ENCODE data around the gene CTSZ.
"Not testable (repeated sequence)": the region's sequence is repeated elsewhere in the genome, so short reads cannot be mapped to it uniquely, and the experiment has no call there.

CTSZ gene

DNA sequence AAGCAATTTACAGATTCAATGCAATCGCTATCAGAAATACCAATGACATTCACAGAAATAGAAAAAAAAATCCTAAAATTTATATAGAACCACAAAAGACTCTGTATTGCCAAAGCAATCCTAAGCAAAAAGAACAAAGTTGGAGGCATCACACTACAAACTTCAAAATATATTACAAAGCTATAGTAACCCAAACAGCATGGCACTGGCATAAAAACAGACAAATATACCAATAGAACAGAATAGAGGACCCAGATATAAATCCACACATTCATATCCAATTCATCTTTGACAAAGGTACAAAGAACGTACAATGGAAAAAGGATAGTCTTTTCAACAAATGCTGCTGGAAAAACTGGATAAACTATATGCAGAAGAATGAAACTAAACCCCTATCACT is 37.6 kb downstream of the CTSZ start:
- no peaks in the 10 kb centered on the region for H3K36me3 ChIP-seq (ENCODE audit: control insufficient read depth, insufficient read depth, low read length)
- no peaks in the 10 kb centered on the region for H3K27me3 ChIP-seq (replicated peaks; ENCODE audit: control insufficient read depth, insufficient read depth, low read length)
- no peak overlapping the region for H3K4me3 ChIP-seq (replicated peaks; ENCODE audit: low read depth, low read length)
- no peak for TF ChIP-seq CTCF (IDR thresholded peaks at IDR 0.05; ENCODE audit: insufficient read depth, low read length, poor library complexity, severe bottlenecking)
- DNase-seq (ENCODE audit: extremely low read depth, insufficient read length), result no peak

- no peaks in the 10 kb centered on the region for H3K36me3 ChIP-seq (ENCODE audit: control insufficient read depth, insufficient read depth, low read length)
- DNase-seq (ENCODE audit: extremely low read depth, insufficient read length), result no peak
- no peaks in the 10 kb centered on the region for H3K27me3 ChIP-seq (replicated peaks; ENCODE audit: control insufficient read depth, insufficient read depth, low read length)
- H3K4me3 ChIP-seq (replicated peaks; ENCODE audit: low read depth, low read length), result no peak overlapping the region
- no peak for TF ChIP-seq CTCF (IDR thresholded peaks at IDR 0.05; ENCODE audit: insufficient read depth, low read length, poor library complexity, severe bottlenecking)
These were observed 39.2 kb downstream of the CTSZ start for GRCh38 chr20:58967652-58968429.

DNA sequence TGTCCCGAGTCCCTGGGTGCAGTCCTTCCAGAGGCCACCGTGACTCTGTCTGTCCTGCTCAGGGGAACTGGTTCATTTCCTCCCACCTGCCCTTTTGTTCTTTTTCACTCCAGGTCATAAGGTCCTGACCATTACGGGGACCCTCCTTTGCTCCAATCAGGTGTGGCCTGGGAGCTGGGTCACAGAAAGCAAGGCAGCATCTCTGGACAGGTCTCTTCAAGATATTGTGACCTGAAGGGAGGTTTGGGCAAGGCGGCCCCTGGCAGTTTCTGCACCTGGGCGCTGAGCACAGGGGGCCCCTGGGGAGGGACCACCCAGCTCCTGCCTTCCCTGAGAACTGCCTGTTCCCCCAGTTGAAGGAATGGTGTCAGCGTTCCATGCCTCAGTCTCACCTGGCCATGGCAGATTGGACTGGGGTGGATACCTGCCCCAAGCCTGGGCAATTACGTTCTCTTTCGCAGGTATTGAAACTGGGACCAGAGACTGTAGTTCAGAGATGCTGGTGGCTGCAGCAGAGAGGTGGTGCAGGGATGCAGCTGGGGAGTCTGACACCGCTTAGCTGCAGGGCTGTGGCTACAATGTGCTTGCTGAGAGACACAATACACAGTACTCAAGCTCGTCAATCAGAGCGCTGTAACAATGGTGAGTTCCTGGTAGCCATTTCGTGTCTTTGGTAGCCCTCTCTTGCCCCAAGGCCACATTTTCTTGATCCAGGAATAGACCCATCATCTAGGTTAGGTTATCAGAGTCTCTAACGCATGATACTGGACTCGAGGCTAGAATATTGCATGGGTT is 41.6 kb downstream of the CTSZ start:
- no peak for DNase-seq (ENCODE audit: extremely low read depth, insufficient read length)
- Histone ChIP-seq H3K4me3 (replicated peaks; ENCODE audit: low read depth, low read length) (no peak overlapping the region), H3K36me3 (ENCODE audit: control insufficient read depth, insufficient read depth, low read length) (no peaks in the 10 kb centered on the region), H3K27me3 (replicated peaks; ENCODE audit: control insufficient read depth, insufficient read depth, low read length) (no peaks in the 10 kb centered on the region)
- TF ChIP-seq CTCF (IDR thresholded peaks at IDR 0.05; ENCODE audit: insufficient read depth, low read length, poor library complexity, severe bottlenecking), result no peak

GRCh38 chr20:58963922-58964321 is 43.1 kb downstream of the CTSZ start:
- H3K27me3 ChIP-seq (replicated peaks; ENCODE audit: control insufficient read depth, insufficient read depth, low read length); DNase-seq (ENCODE audit: extremely low read depth, insufficient read length); H3K4me3 ChIP-seq (replicated peaks; ENCODE audit: low read depth, low read length); H3K36me3 ChIP-seq (ENCODE audit: control insufficient read depth, insufficient read depth, low read length): not testable (repeated sequence)

DNA sequence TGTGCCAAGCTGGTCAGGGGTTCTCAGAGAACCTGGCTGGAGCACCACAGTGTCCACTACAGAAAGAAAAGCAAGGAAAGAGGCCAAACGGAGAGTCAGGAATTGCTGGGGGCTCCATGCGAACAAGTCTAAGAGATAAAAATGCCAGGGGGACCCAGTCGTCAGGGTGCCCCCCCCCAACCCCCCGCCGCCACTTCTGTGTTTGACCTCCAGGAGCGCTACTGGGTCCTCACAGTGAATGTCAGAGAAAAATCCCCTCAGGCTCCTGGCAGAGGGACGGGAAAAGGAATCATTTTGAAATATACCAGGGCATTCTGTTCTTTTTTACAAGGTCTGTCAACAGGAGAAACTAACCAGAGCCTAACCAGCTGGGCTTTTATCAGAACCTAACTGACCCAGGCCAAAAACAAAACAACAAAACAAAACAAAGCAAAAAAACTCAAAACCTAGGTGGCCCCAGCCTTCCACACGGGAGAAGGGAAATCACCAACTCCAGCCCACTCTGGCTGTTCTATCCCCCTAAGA is 43.9 kb downstream of the CTSZ start:
- H3K36me3 ChIP-seq (ENCODE audit: control insufficient read depth, insufficient read depth, low read length), result no peaks in the 10 kb centered on the region
- no peak overlapping the region for H3K4me3 ChIP-seq (replicated peaks; ENCODE audit: low read depth, low read length)
- DNase-seq (ENCODE audit: extremely low read depth, insufficient read length), result no peak
- no peaks in the 10 kb centered on the region for H3K27me3 ChIP-seq (replicated peaks; ENCODE audit: control insufficient read depth, insufficient read depth, low read length)
- no peak for TF ChIP-seq CTCF (IDR thresholded peaks at IDR 0.05; ENCODE audit: insufficient read depth, low read length, poor library complexity, severe bottlenecking)

GRCh38 chr20:58959652-58960051 is 47.4 kb downstream of the CTSZ start:
- no peak for DNase-seq (ENCODE audit: extremely low read depth, insufficient read length)
- TF ChIP-seq CTCF (IDR thresholded peaks at IDR 0.05; ENCODE audit: insufficient read depth, low read length, poor library complexity, severe bottlenecking), result no peak
- no peaks in the 10 kb centered on the region for H3K27me3 ChIP-seq (replicated peaks; ENCODE audit: control insufficient read depth, insufficient read depth, low read length)
- H3K36me3 ChIP-seq (ENCODE audit: control insufficient read depth, insufficient read depth, low read length), result no peaks in the 10 kb centered on the region
- no peak overlapping the region for H3K4me3 ChIP-seq (replicated peaks; ENCODE audit: low read depth, low read length)

Data from GM06990 (cell line).